Osteoblast (primary cell): Measurements from ENCODE around the gene RBMS2. TPM values are rescaled to one million over a fixed set of nuclear protein-coding genes. Genes with fewer than 3 reads are reported as not detected.

ENCODE experiments used
- DNase-seq: peaks from one replicate; pipeline ENCODE4 v3.0.0; 2011; ENCODE audit warnings: low spot score, mixed read lengths; ENCODE audit not compliant: insufficient read length; ENCODE audit errors: missing footprints
- H2AFZ ChIP-seq: 2 replicates; pipeline ENCODE4 v1.6.0; 2011; ENCODE audit warnings: mild to moderate bottlenecking, low read length
- H3K27ac ChIP-seq: 2 replicates; pipeline ENCODE4 v1.5.1; 2011; ENCODE audit warnings: mild to moderate bottlenecking, low read depth, low read length, moderate library complexity
- H3K27me3 ChIP-seq: 2 replicates; pipeline ENCODE4 v1.6.0; 2012; ENCODE audit warnings: mild to moderate bottlenecking, control low read depth, inconsistent platforms, low read length, moderate library complexity; ENCODE audit not compliant: insufficient read depth
- H3K36me3 ChIP-seq: 2 replicates; pipeline ENCODE4 v1.5.1; 2011; ENCODE audit warnings: mild to moderate bottlenecking, low read length, control low read depth, moderate library complexity; ENCODE audit not compliant: insufficient read depth
- H3K4me1 ChIP-seq: 2 replicates; pipeline ENCODE4 v1.5.1; 2011; ENCODE audit warnings: mild to moderate bottlenecking, low read length, control low read depth, moderate library complexity; ENCODE audit not compliant: insufficient read depth
- H3K4me2 ChIP-seq: 2 replicates; pipeline ENCODE4 v1.6.0; 2011; ENCODE audit warnings: mild to moderate bottlenecking, low read length; ENCODE audit not compliant: insufficient read depth
- H3K4me3 ChIP-seq: fragments of 200-600 bp; sonication (generic); 3 replicates; pipeline ENCODE4 v1.5.1; 2012; ENCODE audit warnings: mild to moderate bottlenecking, low read length, inconsistent platforms; ENCODE audit not compliant: insufficient read depth
- H3K79me2 ChIP-seq: 2 replicates; pipeline ENCODE4 v1.6.0; 2012; ENCODE audit warnings: mild to moderate bottlenecking, low read length, control low read depth, inconsistent platforms; ENCODE audit not compliant: insufficient read depth
- H3K9me3 ChIP-seq: 2 replicates; pipeline ENCODE4 v1.5.1; 2011; ENCODE audit warnings: low read depth, low read length, control low read depth
- H4K20me1 ChIP-seq: 2 replicates; pipeline ENCODE4 v1.6.0; 2012; ENCODE audit warnings: mild to moderate bottlenecking, low read length, control low read depth; ENCODE audit not compliant: insufficient read depth
- CTCF ChIP-seq: IDR thresholded peaks from 2 replicates; pipeline ENCODE4 v1.5.1; 2011; ENCODE audit warnings: mild to moderate bottlenecking, low read depth, low read length, moderate library complexity; ENCODE audit errors: extremely low read depth
- total RNA-seq: library from RNA; depleted of rRNA; stranded (reverse); fragments of >200 nt; gene quantifications from 2 replicates; pipeline ENCODE4 v1.2.3, GENCODE V29; 2012

RBMS2 gene
- total RNA-seq, 1 donor: 24.2 TPM

DNA sequence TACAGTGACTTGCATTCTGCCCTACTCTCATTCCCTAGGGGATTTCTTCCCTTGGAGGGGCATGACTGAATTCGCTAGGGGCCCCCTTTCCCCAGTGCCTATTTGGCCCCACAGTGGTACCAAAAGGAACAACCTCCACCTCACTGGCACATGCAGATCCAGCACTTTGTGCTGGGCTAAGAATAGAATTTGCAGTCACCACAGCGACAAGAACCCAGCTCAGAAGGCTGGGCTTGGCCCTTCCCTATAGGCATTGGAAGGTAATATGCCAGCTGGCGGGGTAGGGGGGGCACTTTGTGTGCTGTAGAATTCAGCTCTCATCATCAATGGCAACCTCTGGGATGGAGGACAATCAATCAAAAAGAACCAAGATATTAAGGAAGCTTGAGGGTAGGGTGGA, 94.6 kb downstream of the RBMS2 start:
- DNase-seq: no peak
- Histone ChIP-seq H3K4me1 (no peaks in the 10 kb centered on the region), H3K36me3 (peaks cover 67% of the 10 kb centered on the region), H3K4me2 (no peak overlapping the region), H3K79me2 (peaks cover 70% of the 10 kb centered on the region), H3K9me3 (no peaks in the 10 kb centered on the region), H4K20me1 (peaks cover 52% of the 10 kb centered on the region), H3K27ac (no peak overlapping the region), H3K4me3 (no peak overlapping the region), H3K27me3 (no peaks in the 10 kb centered on the region), H2AFZ (no peak overlapping the region)
- TF ChIP-seq CTCF: no peak

- peaks cover 54% of the 10 kb centered on the region for H4K20me1 ChIP-seq
Observed at GRCh38 chr12:56616925-56617324, 95.3 kb downstream of the RBMS2 start.

DNA sequence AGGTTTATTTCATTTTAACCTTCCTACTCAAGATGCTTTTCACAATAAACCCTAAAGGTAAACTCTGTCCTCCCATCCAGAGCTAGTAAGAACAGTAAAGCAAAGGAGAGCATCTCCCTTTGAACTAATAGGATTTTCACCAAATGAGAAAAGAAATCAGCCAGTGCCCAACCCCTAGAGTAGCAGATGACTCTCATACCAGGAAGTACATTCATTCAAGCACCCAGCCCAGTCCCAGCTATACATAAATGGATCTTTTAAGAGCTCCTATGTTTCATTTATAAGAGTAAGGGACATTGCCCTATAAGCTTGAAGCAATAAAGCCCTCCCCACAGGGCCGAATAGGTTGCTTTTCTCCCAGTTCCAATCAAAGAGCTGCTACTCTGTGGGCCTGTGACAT, 100.9 kb downstream of the RBMS2 start:
- H3K4me2 ChIP-seq: no peak overlapping the region
- peaks cover 99% of the 10 kb centered on the region for H3K79me2 ChIP-seq
- H3K27me3 ChIP-seq: no peaks in the 10 kb centered on the region
- no peak for TF ChIP-seq CTCF
- H3K36me3 ChIP-seq: peaks cover 35% of the 10 kb centered on the region
- DNase-seq: no peak
- H3K4me1 ChIP-seq: no peaks in the 10 kb centered on the region
- H3K9me3 ChIP-seq: no peaks in the 10 kb centered on the region
- no peak overlapping the region for H3K4me3 ChIP-seq
- H2AFZ ChIP-seq: no peak overlapping the region
- H3K27ac ChIP-seq: no peak overlapping the region
- H4K20me1 ChIP-seq: peaks cover 76% of the 10 kb centered on the region

More at GRCh38 chr12:56616925-56617324, 95.3 kb downstream of the RBMS2 start:
- no peaks in the 10 kb centered on the region for H3K9me3 ChIP-seq
- TF ChIP-seq CTCF: no peak
- H3K4me3 ChIP-seq: no peak overlapping the region
- DNase-seq: no peak
- H3K79me2 ChIP-seq: peaks cover 76% of the 10 kb centered on the region
- H2AFZ ChIP-seq: no peak overlapping the region
- no peak overlapping the region for H3K27ac ChIP-seq
- no peaks in the 10 kb centered on the region for H3K4me1 ChIP-seq
- H3K27me3 ChIP-seq: no peaks in the 10 kb centered on the region
- peaks cover 64% of the 10 kb centered on the region for H3K36me3 ChIP-seq
- no peak overlapping the region for H3K4me2 ChIP-seq

DNA sequence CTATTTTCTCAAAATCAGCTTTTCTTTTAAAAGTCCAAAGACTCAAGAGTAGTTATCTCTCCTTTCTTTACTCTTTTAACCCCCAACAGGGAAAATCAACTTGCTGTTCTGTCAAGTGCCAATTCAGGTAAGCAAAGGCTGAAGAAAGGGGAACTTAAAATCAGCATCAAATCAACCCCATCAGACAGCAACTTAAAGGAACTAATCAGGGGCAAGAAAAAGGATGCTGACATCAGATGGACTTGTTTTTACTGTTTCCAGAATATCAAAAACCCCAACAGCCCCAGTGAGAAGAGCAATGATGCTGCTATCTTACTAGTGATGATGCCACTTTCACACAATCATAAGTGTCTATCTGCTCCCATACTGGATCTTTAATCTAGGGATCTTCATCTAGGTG, 105.1 kb downstream of the RBMS2 start:
- no peak overlapping the region for H3K4me3 ChIP-seq
- H4K20me1 ChIP-seq: peaks cover 72% of the 10 kb centered on the region
- H3K27me3 ChIP-seq: no peaks in the 10 kb centered on the region
- peaks cover 93% of the 10 kb centered on the region for H3K79me2 ChIP-seq
- no peak for DNase-seq
- peaks cover 14% of the 10 kb centered on the region for H3K4me1 ChIP-seq
- no peak for TF ChIP-seq CTCF
- no peak overlapping the region for H2AFZ ChIP-seq
- H3K27ac ChIP-seq: no peak overlapping the region
- no peaks in the 10 kb centered on the region for H3K9me3 ChIP-seq
- H3K4me2 ChIP-seq: no peak overlapping the region
- peaks cover 28% of the 10 kb centered on the region for H3K36me3 ChIP-seq
